HFFc6 (cell line): ENCODE results near the gene ADGRG1. TPM values are rescaled to one million over a fixed set of nuclear protein-coding genes. Genes with fewer than 3 reads are reported as not detected.

Experiments used
- DNase-seq: peaks from one replicate; pipeline ENCODE4 v3.0.0-alpha.2; 2018
- H3K27ac Mint-ChIP-seq: 2 replicates; pipeline ENCODE4 v1.8.0; 2020; ENCODE audit warnings: mild to moderate bottlenecking, mixed read lengths
- H3K27me3 Mint-ChIP-seq: 2 replicates; pipeline ENCODE4 v1.8.0; 2021; ENCODE audit warnings: mild to moderate bottlenecking, moderate library complexity, mixed read lengths; ENCODE audit not compliant: insufficient read depth
- H3K36me3 Mint-ChIP-seq: 2 replicates; pipeline ENCODE4 v1.8.0; 2021; ENCODE audit warnings: low read depth, mixed read lengths
- H3K4me1 Mint-ChIP-seq: 2 replicates; pipeline ENCODE4 v1.8.0; 2020; ENCODE audit warnings: low read depth, mixed read lengths
- H3K4me3 Mint-ChIP-seq: 2 replicates; pipeline ENCODE4 v1.8.0; 2020; ENCODE audit warnings: mild to moderate bottlenecking, moderate library complexity, mixed read lengths
- H3K9me3 Mint-ChIP-seq: 2 replicates; pipeline ENCODE4 v1.8.0; 2020; ENCODE audit warnings: mild to moderate bottlenecking, mixed read lengths
- total RNA-seq, 6 experiments: library from RNA; stranded (reverse); fragmentation: NEBNext Ultra II Directional; extraction: Animal tissue kit (Norgen Biotek cat#: 25700); gene quantifications; 2 replicates in 1 of 6; 3 replicates in 5 of 6; pipeline ENCODE4 v1.2.3, GENCODE V29; 2021
- TF ChIP-seq, protein P1 (sequence below): fragments of 200-600 bp; sonication (generic); IDR thresholded peaks from 2 replicates; pipeline ENCODE4 v1.5.0; 2021; ENCODE audit warnings: antibody characterized with exemption, mild to moderate bottlenecking

ADGRG1 gene
- total RNA-seq, 6 experiments from 2014 or later: 0.18 to 1.4 (median 0.50) TPM

DNA sequence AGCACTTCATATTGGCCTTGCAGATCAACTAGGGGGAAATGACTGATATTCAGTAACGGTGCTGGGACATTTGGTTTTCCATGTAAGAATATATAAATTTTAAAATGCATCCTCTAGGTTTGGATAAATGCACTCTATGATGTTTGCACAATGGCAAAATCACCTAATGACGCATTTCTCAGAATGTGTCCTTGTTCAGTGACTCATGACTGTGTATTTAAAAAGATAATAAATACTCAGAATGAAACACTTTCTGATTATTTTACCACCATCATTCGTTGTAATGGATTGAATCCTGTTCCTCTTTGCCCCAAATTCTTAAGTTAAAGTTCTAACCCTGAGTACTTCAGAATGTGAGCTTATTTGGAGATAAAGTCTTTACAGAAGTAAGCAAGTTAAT is 17.2 kb upstream of the ADGRG1 start:
- TF ChIP-seq, protein P1, sequence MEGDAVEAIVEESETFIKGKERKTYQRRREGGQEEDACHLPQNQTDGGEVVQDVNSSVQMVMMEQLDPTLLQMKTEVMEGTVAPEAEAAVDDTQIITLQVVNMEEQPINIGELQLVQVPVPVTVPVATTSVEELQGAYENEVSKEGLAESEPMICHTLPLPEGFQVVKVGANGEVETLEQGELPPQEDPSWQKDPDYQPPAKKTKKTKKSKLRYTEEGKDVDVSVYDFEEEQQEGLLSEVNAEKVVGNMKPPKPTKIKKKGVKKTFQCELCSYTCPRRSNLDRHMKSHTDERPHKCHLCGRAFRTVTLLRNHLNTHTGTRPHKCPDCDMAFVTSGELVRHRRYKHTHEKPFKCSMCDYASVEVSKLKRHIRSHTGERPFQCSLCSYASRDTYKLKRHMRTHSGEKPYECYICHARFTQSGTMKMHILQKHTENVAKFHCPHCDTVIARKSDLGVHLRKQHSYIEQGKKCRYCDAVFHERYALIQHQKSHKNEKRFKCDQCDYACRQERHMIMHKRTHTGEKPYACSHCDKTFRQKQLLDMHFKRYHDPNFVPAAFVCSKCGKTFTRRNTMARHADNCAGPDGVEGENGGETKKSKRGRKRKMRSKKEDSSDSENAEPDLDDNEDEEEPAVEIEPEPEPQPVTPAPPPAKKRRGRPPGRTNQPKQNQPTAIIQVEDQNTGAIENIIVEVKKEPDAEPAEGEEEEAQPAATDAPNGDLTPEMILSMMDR: no peak
- H3K4me1 Mint-ChIP-seq: peaks cover 25% of the 10 kb centered on the region
- no peak overlapping the region for H3K4me3 Mint-ChIP-seq
- H3K27ac Mint-ChIP-seq: no peak overlapping the region
- peaks cover 32% of the 10 kb centered on the region for H3K27me3 Mint-ChIP-seq
- H3K36me3 Mint-ChIP-seq: no peaks in the 10 kb centered on the region
- no peaks in the 10 kb centered on the region for H3K9me3 Mint-ChIP-seq
- DNase-seq: no peak

DNA sequence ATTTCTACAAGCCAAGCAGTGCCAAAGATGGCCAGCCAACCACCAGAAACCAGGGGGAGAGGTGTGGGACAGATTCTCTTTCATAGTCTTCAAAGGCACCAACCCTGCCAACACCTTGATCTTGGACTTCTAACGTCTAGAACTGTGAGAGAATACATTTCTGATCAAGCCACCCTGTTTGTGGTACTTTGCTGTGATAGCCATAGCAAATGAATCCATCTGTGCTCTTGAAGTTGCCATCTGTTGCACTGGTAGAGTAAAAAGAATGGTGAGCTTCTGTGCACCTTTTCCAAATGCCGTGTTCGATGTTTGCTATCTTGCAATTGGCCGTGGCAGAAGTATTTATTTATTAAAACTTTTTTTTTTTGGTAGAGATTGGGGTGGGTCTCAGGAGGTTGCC is 16.7 kb upstream of the ADGRG1 start:
- H3K36me3 Mint-ChIP-seq: no peaks in the 10 kb centered on the region
- peaks cover 32% of the 10 kb centered on the region for H3K27me3 Mint-ChIP-seq
- H3K4me1 Mint-ChIP-seq: peaks cover 25% of the 10 kb centered on the region
- TF ChIP-seq, protein P1: no peak
- H3K4me3 Mint-ChIP-seq: no peak overlapping the region
- no peaks in the 10 kb centered on the region for H3K9me3 Mint-ChIP-seq
- H3K27ac Mint-ChIP-seq: no peak overlapping the region
- no peak for DNase-seq

DNA sequence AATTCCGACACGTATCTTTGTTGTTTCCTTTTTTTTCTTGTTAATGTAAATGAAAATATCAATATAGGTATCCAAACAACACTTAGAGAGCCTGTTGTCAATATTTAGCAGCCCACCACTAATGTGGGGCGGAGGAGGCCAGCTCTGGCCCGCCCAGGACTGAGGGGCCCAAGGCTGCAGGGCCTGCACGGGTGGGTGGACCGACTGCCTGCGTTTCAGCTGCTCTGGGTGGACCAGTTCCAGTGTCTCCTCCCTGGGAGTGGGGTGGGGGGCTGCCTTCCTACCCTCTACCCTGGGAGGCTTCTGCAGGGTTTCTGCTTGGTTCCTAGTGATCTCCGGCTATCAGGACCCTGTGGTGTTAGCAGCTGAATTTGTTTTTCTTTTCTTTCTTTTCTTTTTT is 15.9 kb upstream of the ADGRG1 start:
- DNase-seq: no peak
- H3K9me3 Mint-ChIP-seq: no peaks in the 10 kb centered on the region
- H3K27ac Mint-ChIP-seq: no peak overlapping the region
- no peaks in the 10 kb centered on the region for H3K36me3 Mint-ChIP-seq
- TF ChIP-seq, protein P1: no peak
- peaks cover 25% of the 10 kb centered on the region for H3K4me1 Mint-ChIP-seq
- H3K27me3 Mint-ChIP-seq: peaks cover 27% of the 10 kb centered on the region
- no peak overlapping the region for H3K4me3 Mint-ChIP-seq

GRCh38 chr16:57613514-57613913 is 14.9 kb upstream of the ADGRG1 start:
- Mint-ChIP-seq H3K9me3 (no peaks in the 10 kb centered on the region), H3K4me3 (no peak overlapping the region), H3K27me3 (peaks cover 21% of the 10 kb centered on the region), H3K27ac (no peak overlapping the region), H3K4me1 (peaks cover 25% of the 10 kb centered on the region), H3K36me3 (no peaks in the 10 kb centered on the region)
- TF ChIP-seq, protein P1: no peak
- no peak for DNase-seq

DNA sequence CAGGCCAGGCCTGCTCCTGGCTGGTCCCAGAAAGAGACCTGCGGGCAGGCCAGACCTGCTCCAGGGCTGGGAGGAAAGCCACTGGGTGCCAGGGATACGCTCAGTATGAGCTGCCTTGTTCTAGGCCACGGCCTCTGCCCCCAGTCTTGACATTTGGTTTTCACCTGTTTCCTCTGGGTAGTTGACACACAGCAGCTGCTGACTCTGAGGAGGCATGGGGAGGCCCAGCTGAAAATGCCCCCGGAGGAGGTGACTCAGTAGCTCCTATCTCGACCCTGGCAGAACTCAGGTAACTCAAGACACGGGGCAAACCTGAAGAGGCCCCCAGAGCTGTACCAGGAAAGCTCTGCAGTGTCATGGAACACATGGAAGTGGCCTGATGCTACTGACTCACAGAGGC is 13.9 kb upstream of the ADGRG1 start:
- Mint-ChIP-seq H3K9me3 (no peaks in the 10 kb centered on the region), H3K27me3 (peaks cover 16% of the 10 kb centered on the region), H3K4me1 (peaks cover 22% of the 10 kb centered on the region), H3K36me3 (no peaks in the 10 kb centered on the region), H3K4me3 (no peak overlapping the region), H3K27ac (no peak overlapping the region)
- DNase-seq: no peak
- TF ChIP-seq, protein P1: no peak

DNA sequence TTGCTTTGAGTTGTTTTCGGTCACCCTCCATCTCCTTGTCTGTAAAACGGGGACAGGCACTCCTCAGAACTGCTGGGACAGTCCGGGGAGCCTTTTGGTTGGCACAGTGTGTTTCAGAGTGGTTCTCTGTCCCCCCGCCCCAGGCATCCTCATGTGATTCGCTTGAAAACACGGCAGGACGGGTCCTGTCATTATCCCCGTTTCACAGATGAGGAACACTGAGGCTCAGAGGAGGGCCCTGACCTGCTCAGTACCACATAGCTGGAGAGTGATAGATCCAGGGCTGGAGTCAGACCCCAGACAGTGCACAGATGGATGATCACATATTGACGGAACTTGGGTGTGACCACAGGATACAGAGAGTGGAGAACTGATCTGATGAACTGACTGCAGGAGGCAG is 13.5 kb upstream of the ADGRG1 start:
- Mint-ChIP-seq H3K36me3 (no peaks in the 10 kb centered on the region), H3K27me3 (peaks cover 16% of the 10 kb centered on the region), H3K9me3 (no peaks in the 10 kb centered on the region), H3K27ac (no peak overlapping the region), H3K4me3 (no peak overlapping the region), H3K4me1 (peaks cover 18% of the 10 kb centered on the region)
- TF ChIP-seq, protein P1: no peak
- no peak for DNase-seq
